ENCODE data around the gene THBS3. TPM values are rescaled to one million over a fixed set of nuclear protein-coding genes. Genes with fewer than 3 reads are reported as not detected.

The THBS3 gene
- total RNA-seq, 1 donor from 2014 or later: 55.4 TPM

DNA sequence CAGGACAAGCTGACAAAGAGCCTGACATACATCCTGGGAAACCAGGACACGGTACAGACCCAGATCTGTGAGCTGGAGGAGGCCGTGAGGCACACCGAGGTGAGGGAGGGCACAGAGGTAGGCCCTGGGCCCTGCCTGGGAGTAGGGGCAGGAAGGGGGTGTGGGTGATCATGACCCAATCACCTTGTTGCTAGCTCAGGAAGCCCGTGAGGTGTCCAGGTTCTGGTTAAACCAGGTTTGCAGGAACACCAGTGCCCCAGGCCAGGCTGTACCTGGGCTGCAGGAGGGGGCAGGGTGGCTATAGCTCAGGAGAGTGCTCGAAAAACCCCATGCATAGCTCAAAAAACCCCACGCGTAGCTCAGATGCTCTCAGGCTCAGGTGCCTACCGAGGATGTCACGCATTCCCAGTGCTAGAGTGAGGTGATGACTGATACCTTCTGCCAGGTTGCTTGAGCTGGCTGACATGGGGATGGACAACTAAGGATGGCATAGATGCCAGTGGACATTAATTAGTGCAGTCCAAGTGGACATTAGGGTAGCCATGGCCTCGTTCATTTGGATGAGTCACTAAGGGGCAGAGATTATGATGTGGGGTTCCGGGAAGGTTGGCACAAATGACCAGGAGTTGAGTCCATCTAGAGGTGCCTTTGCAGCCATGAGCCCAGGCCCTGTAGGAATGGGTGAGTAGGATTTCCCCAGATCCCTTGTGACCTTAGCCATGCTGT, 30.3 kb downstream of the THBS3 start:
- no peaks in the 10 kb centered on the region for H3K27me3 Mint-ChIP-seq (ENCODE audit: unreplicated experiment)
- DNase-seq (ENCODE audit: extremely low spot score, unreplicated experiment): no peak
- no peaks in the 10 kb centered on the region for H3K9me3 Mint-ChIP-seq (ENCODE audit: unreplicated experiment)
- no peak overlapping the region for H3K4me3 Mint-ChIP-seq (ENCODE audit: unreplicated experiment)
- H3K27ac Mint-ChIP-seq (ENCODE audit: unreplicated experiment): no peak overlapping the region
- TF ChIP-seq, protein P1, sequence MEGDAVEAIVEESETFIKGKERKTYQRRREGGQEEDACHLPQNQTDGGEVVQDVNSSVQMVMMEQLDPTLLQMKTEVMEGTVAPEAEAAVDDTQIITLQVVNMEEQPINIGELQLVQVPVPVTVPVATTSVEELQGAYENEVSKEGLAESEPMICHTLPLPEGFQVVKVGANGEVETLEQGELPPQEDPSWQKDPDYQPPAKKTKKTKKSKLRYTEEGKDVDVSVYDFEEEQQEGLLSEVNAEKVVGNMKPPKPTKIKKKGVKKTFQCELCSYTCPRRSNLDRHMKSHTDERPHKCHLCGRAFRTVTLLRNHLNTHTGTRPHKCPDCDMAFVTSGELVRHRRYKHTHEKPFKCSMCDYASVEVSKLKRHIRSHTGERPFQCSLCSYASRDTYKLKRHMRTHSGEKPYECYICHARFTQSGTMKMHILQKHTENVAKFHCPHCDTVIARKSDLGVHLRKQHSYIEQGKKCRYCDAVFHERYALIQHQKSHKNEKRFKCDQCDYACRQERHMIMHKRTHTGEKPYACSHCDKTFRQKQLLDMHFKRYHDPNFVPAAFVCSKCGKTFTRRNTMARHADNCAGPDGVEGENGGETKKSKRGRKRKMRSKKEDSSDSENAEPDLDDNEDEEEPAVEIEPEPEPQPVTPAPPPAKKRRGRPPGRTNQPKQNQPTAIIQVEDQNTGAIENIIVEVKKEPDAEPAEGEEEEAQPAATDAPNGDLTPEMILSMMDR (IDR thresholded peaks at IDR 0.05): no peak
- peaks cover 27% of the 10 kb centered on the region for H3K4me1 Mint-ChIP-seq (ENCODE audit: unreplicated experiment)
- peaks cover 18% of the 10 kb centered on the region for H3K36me3 Mint-ChIP-seq (ENCODE audit: unreplicated experiment)

DNA sequence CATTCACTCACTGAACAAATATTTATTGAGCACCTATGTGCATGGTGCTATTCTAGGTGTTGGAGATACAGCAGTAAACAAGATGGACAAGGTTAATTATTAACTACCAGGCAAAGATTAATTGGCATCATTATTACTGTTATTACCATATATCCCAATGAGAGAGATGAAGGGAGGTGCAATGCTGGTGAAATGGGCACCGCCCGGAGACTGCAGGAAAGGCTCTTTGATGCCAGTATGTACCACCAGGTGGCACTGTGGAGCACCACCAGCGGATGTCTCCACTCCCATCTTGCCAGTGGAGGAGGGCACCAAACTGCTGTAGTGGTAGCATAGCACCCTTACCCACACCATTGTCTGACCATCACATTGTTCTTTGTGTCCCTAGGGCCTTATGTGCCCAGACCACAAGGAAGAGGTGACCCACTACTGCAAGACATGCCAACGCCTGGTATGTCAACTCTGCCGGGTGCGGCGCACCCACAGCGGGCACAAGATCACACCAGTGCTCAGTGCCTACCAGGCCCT, 31.1 kb downstream of the THBS3 start:
- H3K4me1 Mint-ChIP-seq (ENCODE audit: unreplicated experiment): peaks cover 34% of the 10 kb centered on the region
- no peaks in the 10 kb centered on the region for H3K9me3 Mint-ChIP-seq (ENCODE audit: unreplicated experiment)
- H3K27me3 Mint-ChIP-seq (ENCODE audit: unreplicated experiment): no peaks in the 10 kb centered on the region
- TF ChIP-seq, protein P1 (IDR thresholded peaks at IDR 0.05): peak; percentile 93
- H3K36me3 Mint-ChIP-seq (ENCODE audit: unreplicated experiment): peaks cover 17% of the 10 kb centered on the region
- DNase-seq (ENCODE audit: extremely low spot score, unreplicated experiment): peak; percentile 95
- no peak overlapping the region for H3K27ac Mint-ChIP-seq (ENCODE audit: unreplicated experiment)
- no peak overlapping the region for H3K4me3 Mint-ChIP-seq (ENCODE audit: unreplicated experiment)

DNA sequence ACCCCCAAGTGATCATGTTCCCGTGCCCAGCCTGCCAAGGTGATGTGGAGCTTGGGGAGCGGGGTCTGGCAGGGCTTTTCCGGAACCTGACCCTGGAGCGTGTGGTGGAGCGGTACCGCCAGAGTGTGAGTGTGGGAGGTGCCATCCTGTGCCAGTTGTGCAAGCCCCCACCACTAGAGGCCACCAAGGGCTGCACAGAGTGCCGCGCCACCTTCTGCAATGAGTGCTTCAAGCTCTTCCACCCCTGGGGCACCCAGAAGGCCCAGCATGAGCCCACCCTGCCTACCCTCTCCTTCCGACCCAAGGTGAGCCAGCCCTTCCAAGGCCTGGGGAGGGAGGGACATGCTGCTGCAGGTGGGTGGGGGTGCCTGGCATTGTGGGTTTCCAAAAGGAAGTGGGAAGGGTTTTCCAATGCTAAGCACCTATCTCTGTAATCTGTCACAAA, 31.7 kb downstream of the THBS3 start:
- Mint-ChIP-seq H3K36me3 (ENCODE audit: unreplicated experiment) (peaks cover 15% of the 10 kb centered on the region), H3K27me3 (ENCODE audit: unreplicated experiment) (no peaks in the 10 kb centered on the region), H3K4me3 (ENCODE audit: unreplicated experiment) (no peak overlapping the region), H3K9me3 (ENCODE audit: unreplicated experiment) (no peaks in the 10 kb centered on the region), H3K4me1 (ENCODE audit: unreplicated experiment) (peaks cover 34% of the 10 kb centered on the region), H3K27ac (ENCODE audit: unreplicated experiment) (no peak overlapping the region)
- no peak for DNase-seq (ENCODE audit: extremely low spot score, unreplicated experiment)
- TF ChIP-seq, protein P1 (IDR thresholded peaks at IDR 0.05): no peak

DNA sequence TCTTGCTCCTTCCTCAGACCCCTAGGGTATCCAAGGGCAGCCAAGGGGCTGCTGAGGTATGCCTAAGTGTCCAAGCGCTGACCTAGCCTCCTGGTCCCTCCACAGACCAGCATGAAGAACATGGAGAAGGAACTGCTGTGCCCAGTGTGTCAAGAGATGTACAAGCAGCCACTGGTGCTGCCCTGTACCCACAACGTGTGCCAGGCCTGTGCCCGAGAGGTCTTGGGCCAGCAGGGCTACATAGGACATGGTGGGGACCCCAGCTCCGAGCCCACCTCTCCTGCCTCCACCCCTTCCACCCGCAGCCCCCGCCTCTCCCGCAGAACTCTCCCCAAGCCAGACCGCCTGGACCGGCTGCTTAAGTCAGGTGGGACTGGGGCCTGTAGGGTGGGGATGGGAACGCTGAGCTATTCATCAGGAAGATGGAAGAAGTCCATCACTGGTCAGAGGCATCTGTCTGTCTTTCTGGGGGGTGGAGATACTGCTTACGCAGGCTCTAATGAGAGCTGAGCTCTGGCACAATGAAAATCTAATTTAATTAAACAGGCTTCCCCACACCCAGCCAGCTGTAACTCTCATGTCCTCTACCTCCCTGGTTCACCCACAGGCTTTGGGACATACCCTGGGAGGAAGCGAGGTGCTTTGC, 32.3 kb downstream of the THBS3 start:
- Mint-ChIP-seq H3K36me3 (ENCODE audit: unreplicated experiment) (peaks cover 16% of the 10 kb centered on the region), H3K27me3 (ENCODE audit: unreplicated experiment) (no peaks in the 10 kb centered on the region), H3K4me1 (ENCODE audit: unreplicated experiment) (peaks cover 34% of the 10 kb centered on the region), H3K9me3 (ENCODE audit: unreplicated experiment) (no peaks in the 10 kb centered on the region), H3K27ac (ENCODE audit: unreplicated experiment) (peak overlapping the region; percentile 81), H3K4me3 (ENCODE audit: unreplicated experiment) (peak overlapping the region; percentile 97)
- TF ChIP-seq, protein P1 (IDR thresholded peaks at IDR 0.05): no peak
- no peak for DNase-seq (ENCODE audit: extremely low spot score, unreplicated experiment)

All from osteocyte (in vitro differentiated cells).